Hematopoietic multipotent progenitor cell treated with erythropoietin and hydrocortisone succinate and interleukin-3 and kit ligand, for 6 days (in vitro differentiated cells): ENCODE results near the gene C4B.
"Not testable (repeated sequence)": the region's sequence is repeated elsewhere in the genome, so short reads cannot be mapped to it uniquely, and the experiment has no call there.

ENCODE experiments used
- DNase-seq: peaks from one replicate; pipeline ENCODE4 v3.0.0-alpha.2; 2015

C4B gene

GRCh38 chr6:32014547-32014946, at the start of gene C4B:
Gene C4B, plus strand, starts transcription at chr6:32014795. Its CDS starts 51 bp downstream, at chr6:32014846.
- DNase-seq: not testable (repeated sequence)

- no peak for DNase-seq
Observed at GRCh38 chr6:31965700-31966099, 48.9 kb upstream of the C4B start.

- no peak for DNase-seq
Observed at GRCh38 chr6:31966506-31966905, 48.1 kb upstream of the C4B start.

DNA sequence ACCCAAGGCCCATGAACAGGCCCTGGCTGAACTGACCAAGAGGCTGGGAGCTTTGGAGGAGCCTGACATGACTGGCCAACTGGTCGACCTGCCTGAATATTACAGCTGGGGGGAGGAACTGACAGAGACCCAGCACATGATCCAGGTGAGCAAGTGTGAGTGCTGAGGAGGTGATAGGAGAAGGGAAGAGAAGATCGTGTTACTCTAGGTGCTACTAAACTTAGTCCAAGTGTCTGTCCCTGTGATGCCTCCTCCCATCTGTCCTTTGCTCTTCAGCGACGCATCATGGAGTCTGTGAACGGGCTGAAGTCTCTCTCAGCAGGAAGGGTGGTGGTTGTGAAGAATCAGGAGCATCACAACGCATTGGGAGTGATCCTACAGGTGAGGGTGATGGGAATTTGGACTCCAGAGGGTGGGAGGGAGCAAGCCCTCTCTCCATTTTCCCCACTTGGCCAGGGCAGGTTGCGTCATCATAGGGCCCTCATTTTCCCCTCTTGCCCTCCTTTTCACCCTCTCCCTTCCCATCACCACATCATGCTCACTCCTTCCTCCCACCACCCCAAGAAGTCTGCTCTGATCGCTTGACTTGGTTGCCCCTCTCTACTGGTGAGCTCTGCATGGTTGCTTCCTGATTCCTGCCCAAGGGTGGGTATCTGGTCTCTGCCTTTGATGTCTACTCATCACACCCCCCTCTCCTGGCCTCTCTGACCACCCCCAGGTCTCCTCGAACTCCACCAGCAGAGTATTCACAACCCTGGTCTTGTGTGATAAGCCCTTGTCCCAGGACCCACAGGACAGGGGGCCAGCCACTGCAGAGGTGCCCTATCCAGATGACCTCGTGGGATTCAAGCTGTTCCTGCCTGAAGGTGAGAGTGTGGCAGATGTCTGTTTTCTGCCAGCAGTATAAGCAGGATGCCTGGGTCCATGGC, 47.3 kb upstream of the C4B start:
- peak; percentile 0 for DNase-seq

DNA sequence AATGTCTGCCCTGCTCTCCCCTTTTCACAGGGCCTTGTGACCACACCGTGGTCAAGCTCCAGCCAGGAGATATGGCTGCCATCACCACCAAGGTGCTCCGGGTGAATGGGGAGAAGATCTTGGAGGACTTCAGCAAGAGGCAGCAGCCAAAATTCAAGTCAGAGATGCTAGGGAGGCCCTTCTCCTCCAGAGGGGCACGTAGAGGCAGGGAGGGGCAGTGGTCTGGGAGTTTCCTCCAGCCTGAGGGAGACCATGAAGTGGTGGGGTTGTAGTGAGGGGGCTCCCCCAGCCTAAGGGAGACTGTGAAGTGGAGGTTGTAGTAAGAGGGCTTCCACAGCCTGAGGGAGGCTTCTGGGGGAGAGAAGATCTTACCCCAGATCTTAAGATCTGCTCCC, 46.7 kb upstream of the C4B start:
- DNase-seq: peak; percentile 1

- peak; percentile 0 for DNase-seq
Observed at GRCh38 chr6:31968326-31968725, 46.3 kb upstream of the C4B start.

DNA sequence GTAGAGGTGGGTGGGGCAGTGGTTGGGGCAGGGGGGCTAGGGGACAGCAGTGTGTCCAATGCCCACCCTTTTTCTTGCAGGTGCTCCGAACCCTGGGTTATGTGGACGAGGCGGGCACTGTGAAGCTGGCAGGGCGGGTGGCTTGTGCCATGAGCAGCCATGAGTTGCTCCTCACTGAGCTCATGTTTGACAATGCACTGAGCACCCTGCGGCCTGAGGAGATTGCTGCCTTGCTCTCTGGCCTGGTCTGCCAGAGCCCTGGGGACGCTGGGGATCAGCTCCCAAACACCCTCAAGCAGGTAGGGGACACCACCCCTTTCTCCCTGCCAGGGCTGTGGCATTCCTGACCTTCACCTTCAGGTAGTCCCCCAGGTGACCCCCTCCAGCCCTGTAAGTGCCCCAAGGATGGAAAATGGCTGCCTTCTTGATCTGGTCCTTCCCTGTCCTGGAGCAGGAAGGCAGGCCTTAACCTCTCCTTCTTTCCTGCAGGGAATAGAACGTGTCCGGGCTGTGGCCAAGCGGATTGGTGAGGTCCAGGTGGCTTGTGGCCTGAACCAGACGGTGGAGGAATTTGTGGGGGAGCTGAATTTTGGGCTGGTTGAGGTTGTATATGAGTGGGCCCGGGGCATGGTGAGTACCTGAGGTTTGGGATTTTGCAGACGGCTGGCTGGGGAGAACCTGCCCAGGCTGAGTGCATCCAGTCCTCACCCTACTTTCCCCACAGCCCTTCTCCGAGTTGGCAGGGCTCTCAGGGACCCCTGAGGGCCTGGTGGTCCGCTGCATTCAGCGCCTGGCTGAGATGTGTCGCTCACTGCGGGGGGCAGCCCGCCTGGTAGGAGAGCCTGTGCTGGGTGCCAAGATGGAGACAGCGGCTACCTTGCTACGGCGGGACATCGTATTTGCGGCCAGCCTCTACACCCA, 45.5 kb upstream of the C4B start:
- peak; percentile 0 for DNase-seq

DNA sequence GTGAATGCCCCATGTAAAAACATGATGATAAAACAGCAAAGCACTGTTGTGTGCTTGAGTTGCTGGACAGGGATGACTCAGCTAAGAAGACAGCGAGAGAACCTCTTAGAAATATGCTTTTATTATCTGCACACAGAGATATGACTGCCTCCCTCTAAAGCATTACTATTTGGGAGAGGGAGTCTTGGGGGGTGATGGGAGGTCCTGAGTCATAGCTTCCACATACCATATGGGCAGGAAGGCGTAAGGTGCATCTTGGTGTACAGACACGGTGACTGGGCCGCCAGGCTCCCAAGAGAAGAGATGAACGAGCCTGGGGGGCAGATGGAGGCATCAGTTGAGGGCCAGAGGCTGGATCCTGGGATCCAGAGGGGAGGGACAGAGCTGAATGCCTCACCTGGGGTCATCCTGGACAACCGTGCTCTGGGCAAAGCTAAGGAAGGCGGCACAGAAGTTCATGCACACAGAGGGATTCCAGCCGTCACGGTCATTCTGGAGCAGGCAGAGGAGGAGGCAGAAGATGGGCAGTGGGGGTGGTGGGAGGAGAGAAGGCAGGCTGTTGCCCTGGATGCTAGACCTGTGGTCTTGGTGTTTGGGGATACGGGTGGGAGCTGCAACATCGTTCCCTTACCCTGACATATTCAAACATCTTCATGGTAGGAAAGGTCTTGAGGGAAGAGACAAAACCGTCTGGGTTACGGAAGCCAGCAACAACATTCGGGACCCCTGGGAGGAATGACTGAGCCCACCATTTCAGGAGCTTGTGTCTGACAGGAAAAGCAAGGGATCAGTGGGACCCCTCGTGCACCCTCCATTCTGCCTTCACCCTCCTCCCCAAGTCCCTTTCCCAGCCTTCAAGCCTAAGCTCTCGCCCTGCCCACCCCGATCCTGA, 44.6 kb upstream of the C4B start:
- DNase-seq: peak; percentile 38

DNA sequence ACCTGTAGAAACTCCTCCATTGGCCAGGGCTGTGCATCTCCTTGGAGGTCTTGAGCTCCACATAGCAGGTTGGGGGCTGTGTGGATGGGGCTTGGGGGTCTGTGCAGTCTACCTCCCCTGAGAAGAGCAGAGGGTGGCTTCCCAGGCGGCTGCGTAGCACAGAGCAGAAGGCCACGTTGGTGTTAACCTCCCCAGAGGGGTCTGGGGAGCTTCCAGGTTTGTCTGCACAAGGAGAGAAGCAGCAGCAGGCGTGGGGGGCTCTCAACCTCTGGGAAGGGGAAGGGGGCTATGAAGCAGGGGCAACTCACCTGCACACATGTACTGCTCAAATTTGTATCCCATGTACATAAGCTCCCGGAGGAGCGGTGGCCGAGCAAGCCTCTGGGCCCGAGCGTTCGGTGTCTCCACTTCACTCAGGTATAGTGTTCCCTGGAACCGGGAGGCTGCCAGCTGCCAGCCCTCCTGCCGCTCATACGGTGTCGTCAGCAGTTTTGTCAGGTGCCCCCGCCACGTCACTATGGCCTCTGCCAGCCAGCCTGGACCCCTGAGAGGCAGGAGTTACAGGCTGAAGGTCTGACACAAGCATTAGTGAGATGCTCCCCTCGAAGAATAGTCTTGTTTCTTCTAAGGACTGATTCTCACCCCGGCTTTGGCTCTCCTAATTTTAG, 43.9 kb upstream of the C4B start:
- DNase-seq: no peak

- DNase-seq: no peak
Observed at GRCh38 chr6:31971279-31971992, 43.2 kb upstream of the C4B start.

- peak; percentile 99 for DNase-seq
Observed at GRCh38 chr6:31971993-31972708, 42.4 kb upstream of the C4B start, which contains the start of gene DXO. Gene DXO, minus strand, starts transcription at chr6:31972138. Its CDS starts 463 bp downstream, at chr6:31971675.

DNA sequence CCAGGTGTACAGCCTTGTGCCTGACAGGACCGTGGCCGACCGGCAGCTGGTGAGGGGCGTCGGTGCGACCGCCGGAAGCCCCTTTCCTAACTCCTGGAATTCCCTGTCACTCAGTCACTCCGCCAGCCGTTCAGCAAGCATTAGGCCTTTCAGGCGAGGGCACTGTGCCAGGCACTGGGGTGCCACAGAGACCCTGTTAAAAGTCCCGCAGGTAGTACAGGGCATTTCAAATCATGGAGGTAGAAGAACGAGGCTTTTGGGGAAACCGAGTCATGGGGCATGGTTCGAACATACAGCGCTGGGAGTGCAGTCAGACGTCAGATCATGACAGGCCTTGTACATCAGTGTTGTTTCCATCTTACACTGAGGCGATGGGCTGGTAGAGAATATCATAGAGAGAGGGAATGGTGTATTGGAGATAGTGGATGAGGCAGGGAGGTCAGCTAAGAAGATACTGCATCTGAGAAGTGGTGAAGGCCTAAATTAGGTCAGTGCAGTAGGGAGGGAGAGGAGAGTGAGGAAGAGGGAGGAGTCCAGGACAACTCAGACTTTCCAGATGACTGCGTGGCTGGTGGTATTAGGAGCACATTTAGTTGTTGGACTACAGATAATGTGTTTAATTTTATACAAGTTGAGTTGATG, 41.8 kb upstream of the C4B start:
- DNase-seq: peak; percentile 41

DNA sequence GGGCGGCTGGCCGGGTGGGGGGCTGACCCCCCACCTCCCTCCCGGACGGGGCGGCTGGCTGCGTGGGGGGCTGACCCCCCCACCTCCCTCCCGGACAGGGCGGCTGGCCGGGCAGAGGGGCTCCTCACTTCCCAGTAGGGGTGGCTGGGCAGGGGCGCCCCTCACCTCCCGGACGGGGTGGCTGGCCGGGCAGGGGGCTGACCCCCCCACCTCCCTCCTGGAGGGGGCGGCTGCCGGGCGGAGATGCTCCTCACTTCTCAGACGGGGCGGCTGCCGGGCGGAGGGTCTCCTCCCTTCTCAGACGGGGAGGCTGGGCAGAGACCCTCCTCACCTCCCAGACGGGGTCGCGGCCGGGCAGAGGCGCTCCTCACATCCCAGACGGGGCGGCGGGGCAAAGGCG, 38.5 kb upstream of the C4B start:
- not testable (repeated sequence) for DNase-seq

DNA sequence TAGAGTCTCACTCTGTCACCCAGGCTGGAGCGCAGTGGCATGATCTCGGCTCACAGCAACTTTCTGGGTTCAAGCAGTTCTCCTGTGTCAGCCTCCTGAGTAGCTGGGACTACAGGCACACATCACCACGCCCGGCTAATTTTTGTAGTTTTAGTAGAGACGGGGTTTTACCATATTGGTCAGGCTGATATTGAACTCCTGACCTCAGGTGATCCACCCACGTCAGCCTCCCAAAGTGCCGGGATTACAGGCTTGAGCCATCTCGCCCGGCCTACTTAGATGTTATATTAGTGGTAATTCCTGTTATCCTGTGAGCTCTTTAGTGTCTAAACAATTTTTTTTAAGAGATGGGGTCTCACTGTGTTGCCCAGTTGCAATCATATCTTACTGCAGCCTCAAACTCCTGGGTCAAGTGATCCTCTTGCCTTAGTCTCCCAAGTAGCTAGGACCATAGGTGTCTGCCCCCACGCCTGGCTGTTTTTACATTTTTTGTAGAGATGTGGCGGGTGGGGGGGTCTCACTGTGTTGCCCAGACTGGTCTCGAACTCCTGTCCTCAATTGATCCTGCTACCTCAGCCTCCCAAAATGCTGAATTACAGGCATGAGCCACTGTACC, 36.7 kb upstream of the C4B start:
- DNase-seq: no peak

- DNase-seq: no peak
Observed at GRCh38 chr6:31978831-31979230, 35.8 kb upstream of the C4B start.

- DNase-seq: no peak
Observed at GRCh38 chr6:31979238-31979898, 35.2 kb upstream of the C4B start.

GRCh38 chr6:31980195-31980876, 34.3 kb upstream of the C4B start:
- not testable (repeated sequence) for DNase-seq

DNA sequence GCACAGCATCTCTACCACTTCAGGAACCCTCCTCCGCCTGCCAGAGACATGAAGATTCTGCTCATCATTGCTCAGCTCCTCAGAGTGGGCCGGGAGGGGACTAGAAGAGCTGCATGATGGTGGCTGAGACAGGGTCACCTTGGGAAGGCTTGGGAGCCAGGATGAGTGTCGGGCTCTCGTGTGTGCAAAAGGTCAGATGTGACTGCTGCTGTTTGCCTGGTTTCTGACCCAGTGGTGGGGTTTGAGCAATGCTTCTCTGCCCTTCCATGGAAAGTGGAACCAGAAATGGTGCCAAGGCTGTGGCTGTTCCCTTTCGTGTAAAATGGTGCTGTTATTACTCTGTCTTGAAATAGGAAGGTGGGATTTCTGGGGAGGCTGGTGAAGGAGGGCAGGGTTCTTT, 33.6 kb upstream of the C4B start:
- not testable (repeated sequence) for DNase-seq
